Kidney epithelial cell (primary cell): Measurements from ENCODE around the gene ELOVL5. TPM values are rescaled to one million over a fixed set of nuclear protein-coding genes. Genes with fewer than 3 reads are reported as not detected.

Source experiments
- DNase-seq: peaks from one replicate; pipeline ENCODE4 v3.0.0-alpha.2; 2010; ENCODE audit warnings: low read depth
- H3K27me3 ChIP-seq: 2 replicates; pipeline ENCODE4 v1.6.0; 2011; ENCODE audit warnings: low read length; ENCODE audit not compliant: control insufficient read depth, insufficient read depth
- H3K36me3 ChIP-seq: 2 replicates; pipeline ENCODE4 v1.5.1; 2011; ENCODE audit warnings: low read length; ENCODE audit not compliant: control insufficient read depth, insufficient read depth
- H3K4me3 ChIP-seq: 2 replicates; pipeline ENCODE4 v1.5.1; 2011; ENCODE audit warnings: low read depth, mild to moderate bottlenecking, control low read depth, low read length
- CTCF ChIP-seq: IDR thresholded peaks from 2 replicates; pipeline ENCODE4 v1.5.1; 2011; ENCODE audit warnings: mild to moderate bottlenecking, moderate library complexity, low read length, control low read depth, inconsistent platforms; ENCODE audit not compliant: insufficient read depth, poor library complexity, severe bottlenecking
- total RNA-seq: library from RNA; depleted of rRNA; stranded (reverse); fragments of >200 nt; gene quantifications from 2 replicates; pipeline ENCODE4 v1.2.3, GENCODE V29; 2015

The ELOVL5 gene
- total RNA-seq, 1 donor from 2014 or later: 63.6 TPM

GRCh38 chr6:53359095-53359842, 10.5 kb upstream of the ELOVL5 start:
- no peaks in the 10 kb centered on the region for H3K27me3 ChIP-seq
- no peaks in the 10 kb centered on the region for H3K36me3 ChIP-seq
- peak; percentile 74 for DNase-seq
- TF ChIP-seq CTCF: no peak
- peak overlapping the region; percentile 45 for H3K4me3 ChIP-seq

- H3K36me3 ChIP-seq: no peaks in the 10 kb centered on the region
- no peak for TF ChIP-seq CTCF
- no peaks in the 10 kb centered on the region for H3K27me3 ChIP-seq
- H3K4me3 ChIP-seq: peak overlapping the region; percentile 45
- no peak for DNase-seq
Observed at GRCh38 chr6:53358440-53359094, 9.8 kb upstream of the ELOVL5 start.

GRCh38 chr6:53357576-53358360, 9.0 kb upstream of the ELOVL5 start:
- no peak for DNase-seq
- H3K27me3 ChIP-seq: no peaks in the 10 kb centered on the region
- TF ChIP-seq CTCF: no peak

GRCh38 chr6:53353624-53354023, 4.9 kb upstream of the ELOVL5 start:
- no peak overlapping the region for H3K4me3 ChIP-seq
- no peaks in the 10 kb centered on the region for H3K36me3 ChIP-seq
- no peak for DNase-seq
- no peak for TF ChIP-seq CTCF
- no peaks in the 10 kb centered on the region for H3K27me3 ChIP-seq

More at GRCh38 chr6:53357576-53358360, 9.0 kb upstream of the ELOVL5 start:
- Histone ChIP-seq H3K4me3 (no peak overlapping the region), H3K36me3 (no peaks in the 10 kb centered on the region)

- no peak for DNase-seq
- no peak for TF ChIP-seq CTCF
- Histone ChIP-seq H3K27me3 (no peaks in the 10 kb centered on the region), H3K36me3 (no peaks in the 10 kb centered on the region), H3K4me3 (no peak overlapping the region)
Observed at GRCh38 chr6:53352360-53352759, 3.6 kb upstream of the ELOVL5 start.
